HCT116 (cell line): Measurements from ENCODE around the gene COL20A1. TPM values are rescaled to one million over a fixed set of nuclear protein-coding genes. Genes with fewer than 3 reads are reported as not detected.

ENCODE experiments used
- ATAC-seq: fragments of 200-7000 bp; cut with Tn5 transposase; 2 replicates; pipeline ENCODE4 v1.9.1; 2020; ENCODE audit warnings: mild to moderate bottlenecking, moderate library complexity
- BruUV-seq: library from RNA; stranded (reverse); fragments of 400-500 nt; replicated peaks from 2 replicates; lab custom pipeline; 2021; lab: Mats Ljungman, UMichigan
- CTCF ChIA-PET: fragments of 300-600 bp; sonication (Branson Sonifier 250); formaldehyde crosslinking; loops from one replicate; lab custom pipeline; 2021; ENCODE audit warnings: antibody characterized with exemption; lab: Charles Lee
- POLR2A ChIA-PET: fragments of 300-600, 350-600 bp; sonication (Branson Sonifier 250); formaldehyde crosslinking; loops from one replicate; lab custom pipeline; 2021; ENCODE audit warnings: antibody characterized with exemption; lab: Charles Lee
- RAD21 ChIA-PET, 2 experiments: fragments of 300-600 bp; sonication (Branson Sonifier 250); formaldehyde crosslinking; loops; one replicate each; lab custom pipeline; 2023; ENCODE audit warnings: low total read pairs in 2 of 2; ENCODE audit not compliant: uncharacterized antibody in 2 of 2, unreplicated experiment in 2 of 2, low non-redundant PET in 1 of 2; lab: Charles Lee
- DNase-seq: peaks from one replicate; pipeline ENCODE4 v3.0.0-alpha.2; 2010; ENCODE audit warnings: low read depth, low spot score
- H2AFZ ChIP-seq: fragments of 200-600 bp; shearing (Covaris generic), sonication (generic); 2 replicates; pipeline ENCODE4 v1.6.1; 2017; ENCODE audit warnings: low read depth, mixed run types, mixed read lengths, antibody characterized with exemption, low read length; ENCODE audit not compliant: poor library complexity, severe bottlenecking
- H3K27ac ChIP-seq: 2 replicates; pipeline ENCODE4 v1.5.1; 2012; ENCODE audit warnings: low read depth, low read length
- H3K27me3 ChIP-seq: fragments of 200-600 bp; sonication (generic); 2 replicates; pipeline ENCODE4 v1.6.1; 2016; ENCODE audit warnings: mixed run types, low read length, mixed read lengths; ENCODE audit not compliant: insufficient read depth
- H3K36me3 ChIP-seq, 2 experiments: fragments of 200-500 bp in 1 of 2; fragments of 200-600 bp in 1 of 2; sonication (Bioruptor generic) in 1 of 2; sonication (generic) in 1 of 2; 2 replicates each; pipeline versions ENCODE4 v1.5.1 to v1.6.1; 2014 to 2016; ENCODE audit warnings: low read length in 2 of 2, inconsistent platforms in 1 of 2, mixed read lengths in 1 of 2, mixed run types in 1 of 2; ENCODE audit not compliant: insufficient read depth in 2 of 2, control insufficient read depth in 1 of 2
- H3K4me1 ChIP-seq, 2 experiments: fragments of 200-600 bp in 1 of 2; sonication (generic) in 1 of 2; 2 replicates each; pipeline versions ENCODE4 v1.5.1 to v1.6.1; 2012 to 2017; ENCODE audit warnings: low read length in 2 of 2, inconsistent platforms in 1 of 2, mild to moderate bottlenecking in 1 of 2, mixed read lengths in 1 of 2, mixed run types in 1 of 2, moderate library complexity in 1 of 2; ENCODE audit not compliant: insufficient read depth in 2 of 2, control insufficient read depth in 1 of 2
- H3K4me2 ChIP-seq: fragments of 200-600 bp; sonication (generic); 2 replicates; pipeline ENCODE4 v1.6.1; 2017; ENCODE audit warnings: mixed run types, low read length, mixed read lengths
- H3K4me3 ChIP-seq, 2 experiments: fragments of 200-600 bp in 1 of 2; sonication (generic) in 1 of 2; replicated peaks in 1 of 2; 2 replicates each; pipeline ENCODE4 v1.5.1; 2011 to 2016; ENCODE audit warnings: low read length in 2 of 2, control low read depth in 1 of 2, low read depth in 1 of 2, mild to moderate bottlenecking in 1 of 2, mixed read lengths in 1 of 2, mixed run types in 1 of 2
- H3K79me2 ChIP-seq: fragments of 200-600 bp; sonication (generic); 2 replicates; pipeline ENCODE4 v1.6.1; 2017; ENCODE audit warnings: mild to moderate bottlenecking, mixed run types, low read length, moderate library complexity, mixed read lengths; ENCODE audit not compliant: insufficient read depth
- H3K9ac ChIP-seq: fragments of 200-600 bp; sonication (generic); 2 replicates; pipeline ENCODE4 v1.6.1; 2016; ENCODE audit warnings: low read length, mixed read lengths
- H3K9me2 ChIP-seq: fragments of 200-600 bp; sonication (generic), shearing (Covaris generic); 2 replicates; pipeline ENCODE4 v1.6.1; 2017; ENCODE audit warnings: mixed run types, mild to moderate bottlenecking, moderate library complexity; ENCODE audit not compliant: insufficient read depth
- H3K9me3 ChIP-seq, 2 experiments: fragments of 200-500 bp in 1 of 2; fragments of 200-600 bp in 1 of 2; sonication (Bioruptor generic) in 1 of 2; sonication (generic) in 1 of 2; 2 replicates each; pipeline ENCODE4 v1.6.1; 2014 to 2017; ENCODE audit warnings: low read length in 2 of 2, mixed read lengths in 2 of 2, inconsistent platforms in 1 of 2, low read depth in 1 of 2, mild to moderate bottlenecking in 1 of 2, mixed run types in 1 of 2, moderate library complexity in 1 of 2; ENCODE audit not compliant: control insufficient read depth in 1 of 2, insufficient read depth in 1 of 2
- H4K20me1 ChIP-seq: fragments of 200-600 bp; sonication (generic), shearing (Covaris generic); 2 replicates; pipeline ENCODE4 v1.6.1; 2017; ENCODE audit warnings: mixed run types, mild to moderate bottlenecking, moderate library complexity; ENCODE audit not compliant: insufficient read depth
- CTCF ChIP-seq, 3 experiments: fragments of 200-600 bp in 1 of 3; sonication (generic) in 1 of 3; IDR thresholded peaks in 2 of 3; conservative IDR thresholded peaks in 1 of 3; 2 replicates each; pipeline ENCODE4 v1.5.1; 2012 to 2017; ENCODE audit warnings: low read depth in 2 of 3, low read length in 2 of 3, antibody characterized with exemption in 1 of 3, borderline replicate concordance in 1 of 3, control low read depth in 1 of 3, mild to moderate bottlenecking in 1 of 3, mixed read lengths in 1 of 3, mixed run types in 1 of 3, moderate library complexity in 1 of 3; ENCODE audit not compliant: insufficient read depth in 1 of 3
- EGR1 ChIP-seq: IDR thresholded peaks from 2 replicates; pipeline ENCODE4 v1.6.1; 2012; ENCODE audit warnings: low read depth
- EZH2phosphoT487 ChIP-seq: fragments of 200-600 bp; IDR thresholded peaks from 2 replicates; pipeline ENCODE4 v1.6.1; 2018; ENCODE audit warnings: antibody characterized with exemption, borderline replicate concordance
- FOSL1 ChIP-seq: IDR thresholded peaks from 2 replicates; pipeline ENCODE4 v1.6.1; 2012; ENCODE audit warnings: low read depth
- JUND ChIP-seq: IDR thresholded peaks from 2 replicates; pipeline ENCODE4 v1.6.1; 2012
- POLR2AphosphoS5 ChIP-seq: IDR thresholded peaks from 2 replicates; pipeline ENCODE4 v1.6.1; 2011; ENCODE audit warnings: mild to moderate bottlenecking, low read depth, low read length, moderate library complexity
- RAD21 ChIP-seq: IDR thresholded peaks from 2 replicates; pipeline ENCODE4 v1.6.1; 2012; ENCODE audit warnings: low read depth, mild to moderate bottlenecking
- REST ChIP-seq: IDR thresholded peaks from 2 replicates; pipeline ENCODE4 v1.6.1; 2012; ENCODE audit warnings: low read depth
- YY1 ChIP-seq: IDR thresholded peaks from 2 replicates; pipeline ENCODE4 v1.6.1; 2011; ENCODE audit warnings: low read length, low read depth, moderate library complexity, mild to moderate bottlenecking; ENCODE audit not compliant: insufficient replicate concordance; ENCODE audit errors: extremely low read depth
- ZFX ChIP-seq: fragments of 450-650 bp; IDR thresholded peaks from 2 replicates; pipeline ENCODE4 v1.6.1; 2017
- ZNF274 ChIP-seq: fragments of 200-500 bp; sonication (Bioruptor generic); IDR thresholded peaks from 2 replicates; pipeline ENCODE4 v1.6.1; 2014; ENCODE audit warnings: mild to moderate bottlenecking, low read depth, low read length, inconsistent platforms
- intact Hi-C: fragments of 100-400 bp; cut with micrococcal nuclease; formaldehyde crosslinking; loops from 2 replicates; pipeline ENCODE4 v1.10.0; 2022
- total RNA-seq: library from RNA; stranded (reverse); gene quantifications from one replicate; pipeline ENCODE4 v1.2.1, GENCODE V29; 2021; ENCODE audit not compliant: unreplicated experiment

Gene COL20A1
- total RNA-seq, 1 experiment from 2014 or later = 0.34 TPM

GRCh38 chr20:63359164-63359934 lies 66.4 kb downstream of the COL20A1 start:
- ChIA-PET RAD21 (no interaction called here), CTCF (no interaction called here), POLR2A (no interaction called here)
- Histone ChIP-seq H3K9ac (no peak overlapping the region), H2AFZ (no peak overlapping the region), H3K4me1 (no peaks in the 10 kb centered on the region), H3K9me2 (no peaks in the 10 kb centered on the region), H3K4me2 (no peak overlapping the region), H3K27ac (no peak overlapping the region), H3K79me2 (no peaks in the 10 kb centered on the region), H3K36me3 (no peaks in the 10 kb centered on the region), H3K4me3 (no peak overlapping the region), H3K27me3 (no peaks in the 10 kb centered on the region), H4K20me1 (no peaks in the 10 kb centered on the region), H3K9me3 (no peaks in the 10 kb centered on the region)
- DNase-seq (no peak), ATAC-seq (no peak)
- TF ChIP-seq EZH2phosphoT487 = no peak
- TF ChIP-seq CTCF (IDR thresholded peaks at IDR 0.05 in 2 of 3, conservative IDR thresholded peaks at IDR 0.05 in 1 of 3; ENCODE audit: borderline replicate concordance in 1 of 3, insufficient read depth in 1 of 3, low read depth in 2 of 3, low read length in 2 of 3) = no peak
- no peak for TF ChIP-seq ZFX
- no peak for TF ChIP-seq JUND
- TF ChIP-seq REST = no peak
- TF ChIP-seq ZNF274 = no peak
- TF ChIP-seq POLR2AphosphoS5 = no peak
- TF ChIP-seq FOSL1 = no peak
- TF ChIP-seq RAD21 = no peak
- TF ChIP-seq YY1 = no peak
- TF ChIP-seq EGR1 = no peak
- intact Hi-C loops = no loop called here
- no TSS peak for BruUV-seq
